Measurements from ENCODE around the gene OR6M1. TPM values are rescaled to one million over a fixed set of nuclear protein-coding genes. Genes with fewer than 3 reads are reported as not detected.

Gene OR6M1
- total and polyA plus RNA-seq, 8 donors = not detected

GRCh38 chr11:123796226-123796625 lies 9.9 kb downstream of the OR6M1 start:
- Histone ChIP-seq H3K27me3 (no peaks in the 10 kb centered on the region), H3K4me1 (no peaks in the 10 kb centered on the region), H3K27ac (no peak overlapping the region), H3K9me3 (no peaks in the 10 kb centered on the region), H3K4me3 (no peak overlapping the region), H3K36me3 (no peaks in the 10 kb centered on the region)
- TF ChIP-seq POLR2A (IDR thresholded peaks at IDR 0.05) = no peak
- TF ChIP-seq POLR2AphosphoS5 (IDR thresholded peaks at IDR 0.05) = no peak
- no peak for TF ChIP-seq CTCF (IDR thresholded peaks at IDR 0.05)
- no peak for TF ChIP-seq EP300 (IDR thresholded peaks at IDR 0.05)
- intact Hi-C loops (cut with DNase I; ENCODE audit: low total_unique reads) = no loop called here
- WGBS, 5 donors = 96 to 100% (median 100%) methylated on average over 1 of the region's 1 CpG
- no peak for DNase-seq

- Histone ChIP-seq H3K4me3 (no peak overlapping the region), H3K27me3 (no peaks in the 10 kb centered on the region), H3K4me1 (no peaks in the 10 kb centered on the region), H3K9me3 (peaks cover 0 to 1% (median 0%) of the 10 kb centered on the region in 4 donors), H3K36me3 (no peaks in the 10 kb centered on the region), H3K27ac (no peak overlapping the region)
- WGBS, 5 donors = 28 to 65% (median 39%) methylated on average over 1 of the region's 1 CpG
- TF ChIP-seq EP300 (IDR thresholded peaks at IDR 0.05) (no peak), CTCF (IDR thresholded peaks at IDR 0.05) (no peak), POLR2AphosphoS5 (IDR thresholded peaks at IDR 0.05) (no peak), POLR2A (IDR thresholded peaks at IDR 0.05) (no peak)
- DNase-seq = peak in 1 of 2 donors; percentile 24
- intact Hi-C loops (cut with DNase I; ENCODE audit: low total_unique reads) = no loop called here
Observed at GRCh38 chr11:123783536-123783935, 22.6 kb downstream of the OR6M1 start.

GRCh38 chr11:123778511-123778910 lies 27.6 kb downstream of the OR6M1 start:
- Histone ChIP-seq H3K9me3 (no peaks in the 10 kb centered on the region), H3K27me3 (no peaks in the 10 kb centered on the region), H3K27ac (no peak overlapping the region), H3K4me1 (no peaks in the 10 kb centered on the region), H3K36me3 (no peaks in the 10 kb centered on the region), H3K4me3 (no peak overlapping the region)
- DNase-seq = no peak
- intact Hi-C loops (cut with DNase I; ENCODE audit: low total_unique reads) = no loop called here
- WGBS, 5 donors = 86 to 96% (median 93%) methylated on average over 1 of the region's 1 CpG
- TF ChIP-seq POLR2A (IDR thresholded peaks at IDR 0.05) = no peak

- intact Hi-C loops (cut with DNase I; ENCODE audit: low total_unique reads) = no loop called here
- H3K9me3 ChIP-seq = no peaks in the 10 kb centered on the region
Observed at GRCh38 chr11:123775715-123776549, 30.2 kb downstream of the OR6M1 start.

GRCh38 chr11:123775289-123775688 lies 30.9 kb downstream of the OR6M1 start:
- no peaks in the 10 kb centered on the region for H3K4me1 ChIP-seq
- H3K27ac ChIP-seq = no peak overlapping the region
- H3K9me3 ChIP-seq = no peaks in the 10 kb centered on the region
- no peak overlapping the region for H3K4me3 ChIP-seq
- intact Hi-C loops (cut with DNase I; ENCODE audit: low total_unique reads) = no loop called here
- no peaks in the 10 kb centered on the region for H3K27me3 ChIP-seq
- H3K36me3 ChIP-seq = no peaks in the 10 kb centered on the region
- no peak for TF ChIP-seq POLR2AphosphoS5 (IDR thresholded peaks at IDR 0.05)
- TF ChIP-seq CTCF (IDR thresholded peaks at IDR 0.05) = no peak
- TF ChIP-seq EP300 (IDR thresholded peaks at IDR 0.05) = no peak
- no peak for TF ChIP-seq POLR2A (IDR thresholded peaks at IDR 0.05)
- 52 to 81% (median 74%) methylated on average over 1 of the region's 1 CpG for WGBS, 5 donors
- DNase-seq = no peak

More at GRCh38 chr11:123775715-123776549, 30.2 kb downstream of the OR6M1 start:
- no peak for DNase-seq
- Histone ChIP-seq H3K4me1 (no peaks in the 10 kb centered on the region), H3K27ac (no peak overlapping the region), H3K36me3 (no peaks in the 10 kb centered on the region), H3K4me3 (no peak overlapping the region), H3K27me3 (no peaks in the 10 kb centered on the region)
- 36 to 55% (median 53%) methylated on average over 4 of the region's 4 CpGs for WGBS, 5 donors
- no peak for TF ChIP-seq POLR2A (IDR thresholded peaks at IDR 0.05)
